HCT116 (cell line): Measurements from ENCODE around the gene CUBN. TPM values are rescaled to one million over a fixed set of nuclear protein-coding genes. Genes with fewer than 3 reads are reported as not detected.

Source experiments
- ATAC-seq: fragments of 200-7000 bp; cut with Tn5 transposase; 2 replicates; pipeline ENCODE4 v1.9.1; 2020; ENCODE audit warnings: mild to moderate bottlenecking, moderate library complexity
- BruUV-seq: library from RNA; stranded (reverse); fragments of 400-500 nt; replicated peaks from 2 replicates; lab custom pipeline; 2021; lab: Mats Ljungman, UMichigan
- CTCF ChIA-PET: fragments of 300-600 bp; sonication (Branson Sonifier 250); formaldehyde crosslinking; loops from one replicate; lab custom pipeline; 2021; ENCODE audit warnings: antibody characterized with exemption; lab: Charles Lee
- POLR2A ChIA-PET: fragments of 300-600, 350-600 bp; sonication (Branson Sonifier 250); formaldehyde crosslinking; loops from one replicate; lab custom pipeline; 2021; ENCODE audit warnings: antibody characterized with exemption; lab: Charles Lee
- RAD21 ChIA-PET, 2 experiments: fragments of 300-600 bp; sonication (Branson Sonifier 250); formaldehyde crosslinking; loops; one replicate each; lab custom pipeline; 2023; ENCODE audit warnings: low total read pairs in 2 of 2; ENCODE audit not compliant: uncharacterized antibody in 2 of 2, unreplicated experiment in 2 of 2, low non-redundant PET in 1 of 2; lab: Charles Lee
- DNase-seq: peaks from one replicate; pipeline ENCODE4 v3.0.0-alpha.2; 2010; ENCODE audit warnings: low read depth, low spot score
- H2AFZ ChIP-seq: fragments of 200-600 bp; shearing (Covaris generic), sonication (generic); 2 replicates; pipeline ENCODE4 v1.6.1; 2017; ENCODE audit warnings: low read depth, mixed run types, mixed read lengths, antibody characterized with exemption, low read length; ENCODE audit not compliant: poor library complexity, severe bottlenecking
- H3K27ac ChIP-seq: 2 replicates; pipeline ENCODE4 v1.5.1; 2012; ENCODE audit warnings: low read depth, low read length
- H3K27me3 ChIP-seq: fragments of 200-600 bp; sonication (generic); 2 replicates; pipeline ENCODE4 v1.6.1; 2016; ENCODE audit warnings: mixed run types, low read length, mixed read lengths; ENCODE audit not compliant: insufficient read depth
- H3K36me3 ChIP-seq, 2 experiments: fragments of 200-500 bp in 1 of 2; fragments of 200-600 bp in 1 of 2; sonication (Bioruptor generic) in 1 of 2; sonication (generic) in 1 of 2; 2 replicates each; pipeline versions ENCODE4 v1.5.1 to v1.6.1; 2014 to 2016; ENCODE audit warnings: low read length in 2 of 2, inconsistent platforms in 1 of 2, mixed read lengths in 1 of 2, mixed run types in 1 of 2; ENCODE audit not compliant: insufficient read depth in 2 of 2, control insufficient read depth in 1 of 2
- H3K4me1 ChIP-seq, 2 experiments: fragments of 200-600 bp in 1 of 2; sonication (generic) in 1 of 2; 2 replicates each; pipeline versions ENCODE4 v1.5.1 to v1.6.1; 2012 to 2017; ENCODE audit warnings: low read length in 2 of 2, inconsistent platforms in 1 of 2, mild to moderate bottlenecking in 1 of 2, mixed read lengths in 1 of 2, mixed run types in 1 of 2, moderate library complexity in 1 of 2; ENCODE audit not compliant: insufficient read depth in 2 of 2, control insufficient read depth in 1 of 2
- H3K4me2 ChIP-seq: fragments of 200-600 bp; sonication (generic); 2 replicates; pipeline ENCODE4 v1.6.1; 2017; ENCODE audit warnings: mixed run types, low read length, mixed read lengths
- H3K4me3 ChIP-seq, 2 experiments: fragments of 200-600 bp in 1 of 2; sonication (generic) in 1 of 2; replicated peaks in 1 of 2; 2 replicates each; pipeline ENCODE4 v1.5.1; 2011 to 2016; ENCODE audit warnings: low read length in 2 of 2, control low read depth in 1 of 2, low read depth in 1 of 2, mild to moderate bottlenecking in 1 of 2, mixed read lengths in 1 of 2, mixed run types in 1 of 2
- H3K79me2 ChIP-seq: fragments of 200-600 bp; sonication (generic); 2 replicates; pipeline ENCODE4 v1.6.1; 2017; ENCODE audit warnings: mild to moderate bottlenecking, mixed run types, low read length, moderate library complexity, mixed read lengths; ENCODE audit not compliant: insufficient read depth
- H3K9ac ChIP-seq: fragments of 200-600 bp; sonication (generic); 2 replicates; pipeline ENCODE4 v1.6.1; 2016; ENCODE audit warnings: low read length, mixed read lengths
- H3K9me2 ChIP-seq: fragments of 200-600 bp; sonication (generic), shearing (Covaris generic); 2 replicates; pipeline ENCODE4 v1.6.1; 2017; ENCODE audit warnings: mixed run types, mild to moderate bottlenecking, moderate library complexity; ENCODE audit not compliant: insufficient read depth
- H3K9me3 ChIP-seq, 2 experiments: fragments of 200-500 bp in 1 of 2; fragments of 200-600 bp in 1 of 2; sonication (Bioruptor generic) in 1 of 2; sonication (generic) in 1 of 2; 2 replicates each; pipeline ENCODE4 v1.6.1; 2014 to 2017; ENCODE audit warnings: low read length in 2 of 2, mixed read lengths in 2 of 2, inconsistent platforms in 1 of 2, low read depth in 1 of 2, mild to moderate bottlenecking in 1 of 2, mixed run types in 1 of 2, moderate library complexity in 1 of 2; ENCODE audit not compliant: control insufficient read depth in 1 of 2, insufficient read depth in 1 of 2
- H4K20me1 ChIP-seq: fragments of 200-600 bp; sonication (generic), shearing (Covaris generic); 2 replicates; pipeline ENCODE4 v1.6.1; 2017; ENCODE audit warnings: mixed run types, mild to moderate bottlenecking, moderate library complexity; ENCODE audit not compliant: insufficient read depth
- ATF3 ChIP-seq: IDR thresholded peaks from 2 replicates; pipeline ENCODE4 v1.6.1; 2012
- CBX3 ChIP-seq: IDR thresholded peaks from 2 replicates; pipeline ENCODE4 v1.6.1; 2012; ENCODE audit warnings: low read depth
- CTCF ChIP-seq, 3 experiments: fragments of 200-600 bp in 1 of 3; sonication (generic) in 1 of 3; IDR thresholded peaks in 2 of 3; conservative IDR thresholded peaks in 1 of 3; 2 replicates each; pipeline ENCODE4 v1.5.1; 2012 to 2017; ENCODE audit warnings: low read depth in 2 of 3, low read length in 2 of 3, antibody characterized with exemption in 1 of 3, borderline replicate concordance in 1 of 3, control low read depth in 1 of 3, mild to moderate bottlenecking in 1 of 3, mixed read lengths in 1 of 3, mixed run types in 1 of 3, moderate library complexity in 1 of 3; ENCODE audit not compliant: insufficient read depth in 1 of 3
- EGR1 ChIP-seq: IDR thresholded peaks from 2 replicates; pipeline ENCODE4 v1.6.1; 2012; ENCODE audit warnings: low read depth
- ELF1 ChIP-seq: IDR thresholded peaks from 2 replicates; pipeline ENCODE4 v1.6.1; 2012; ENCODE audit warnings: low read depth, borderline replicate concordance
- EZH2 ChIP-seq: fragments of 200-600 bp; sonication (generic); IDR thresholded peaks from 2 replicates; pipeline ENCODE4 v1.6.1; 2017; ENCODE audit warnings: antibody characterized with exemption, mixed run types
- EZH2phosphoT487 ChIP-seq: fragments of 200-600 bp; IDR thresholded peaks from 2 replicates; pipeline ENCODE4 v1.6.1; 2018; ENCODE audit warnings: antibody characterized with exemption, borderline replicate concordance
- RAD21 ChIP-seq: IDR thresholded peaks from 2 replicates; pipeline ENCODE4 v1.6.1; 2012; ENCODE audit warnings: low read depth, mild to moderate bottlenecking
- REST ChIP-seq: IDR thresholded peaks from 2 replicates; pipeline ENCODE4 v1.6.1; 2012; ENCODE audit warnings: low read depth
- SIN3A ChIP-seq: IDR thresholded peaks from 2 replicates; pipeline ENCODE4 v1.6.1; 2012; ENCODE audit warnings: low read depth
- SRF ChIP-seq: IDR thresholded peaks from 2 replicates; pipeline ENCODE4 v1.6.1; 2012; ENCODE audit warnings: low read depth
- ZNF274 ChIP-seq: fragments of 200-500 bp; sonication (Bioruptor generic); IDR thresholded peaks from 2 replicates; pipeline ENCODE4 v1.6.1; 2014; ENCODE audit warnings: mild to moderate bottlenecking, low read depth, low read length, inconsistent platforms
- intact Hi-C: fragments of 100-400 bp; cut with micrococcal nuclease; formaldehyde crosslinking; loops from 2 replicates; pipeline ENCODE4 v1.10.0; 2022
- total RNA-seq: library from RNA; stranded (reverse); gene quantifications from one replicate; pipeline ENCODE4 v1.2.1, GENCODE V29; 2021; ENCODE audit not compliant: unreplicated experiment

CUBN gene
- total RNA-seq, 1 experiment from 2014 or later, result 1.2 TPM

GRCh38 chr10:17141504-17142229, 12.1 kb upstream of the CUBN start:
- BruUV-seq, result no TSS peak
- CTCF ChIA-PET, result no interaction called here
- intact Hi-C loops, result no loop called here

More at GRCh38 chr10:17141504-17142229, 12.1 kb upstream of the CUBN start:
- ChIA-PET RAD21 (no interaction called here), POLR2A (no interaction called here)
- Histone ChIP-seq H3K9me3 (no peaks in the 10 kb centered on the region), H3K9me2 (no peaks in the 10 kb centered on the region), H3K36me3 (no peaks in the 10 kb centered on the region), H3K27me3 (no peaks in the 10 kb centered on the region), H4K20me1 (no peaks in the 10 kb centered on the region), H3K4me3 (no peak overlapping the region), H3K9ac (no peak overlapping the region), H3K79me2 (no peaks in the 10 kb centered on the region), H3K4me1 (no peaks in the 10 kb centered on the region), H3K27ac (no peak overlapping the region), H3K4me2 (no peak overlapping the region), H2AFZ (no peak overlapping the region)
- TF ChIP-seq EGR1, result no peak
- no peak for TF ChIP-seq ELF1
- no peak for TF ChIP-seq REST
- no peak for TF ChIP-seq SIN3A
- no peak for TF ChIP-seq ZNF274
- TF ChIP-seq CTCF (IDR thresholded peaks at IDR 0.05 in 2 of 3, conservative IDR thresholded peaks at IDR 0.05 in 1 of 3; ENCODE audit: borderline replicate concordance in 1 of 3, insufficient read depth in 1 of 3, low read depth in 2 of 3, low read length in 2 of 3), result no peak
- no peak for TF ChIP-seq CBX3
- no peak for TF ChIP-seq SRF
- no peak for TF ChIP-seq EZH2phosphoT487
- no peak for TF ChIP-seq RAD21
- TF ChIP-seq EZH2, result no peak
- no peak for TF ChIP-seq ATF3
- no peak for DNase-seq
- ATAC-seq, result no peak
